DMS79 treated with DMSO at 0.1 percent for 48 hours (cell line): ENCODE measurements around the gene FBXW8.
A peak's percentile ranks its signal among the peaks of the same experiment; 100 is the strongest.

Source experiments
- DNase-seq: peaks from one replicate; lab custom pipeline; 2025; lab: John Stamatoyannopoulos, UW

Gene FBXW8

DNA sequence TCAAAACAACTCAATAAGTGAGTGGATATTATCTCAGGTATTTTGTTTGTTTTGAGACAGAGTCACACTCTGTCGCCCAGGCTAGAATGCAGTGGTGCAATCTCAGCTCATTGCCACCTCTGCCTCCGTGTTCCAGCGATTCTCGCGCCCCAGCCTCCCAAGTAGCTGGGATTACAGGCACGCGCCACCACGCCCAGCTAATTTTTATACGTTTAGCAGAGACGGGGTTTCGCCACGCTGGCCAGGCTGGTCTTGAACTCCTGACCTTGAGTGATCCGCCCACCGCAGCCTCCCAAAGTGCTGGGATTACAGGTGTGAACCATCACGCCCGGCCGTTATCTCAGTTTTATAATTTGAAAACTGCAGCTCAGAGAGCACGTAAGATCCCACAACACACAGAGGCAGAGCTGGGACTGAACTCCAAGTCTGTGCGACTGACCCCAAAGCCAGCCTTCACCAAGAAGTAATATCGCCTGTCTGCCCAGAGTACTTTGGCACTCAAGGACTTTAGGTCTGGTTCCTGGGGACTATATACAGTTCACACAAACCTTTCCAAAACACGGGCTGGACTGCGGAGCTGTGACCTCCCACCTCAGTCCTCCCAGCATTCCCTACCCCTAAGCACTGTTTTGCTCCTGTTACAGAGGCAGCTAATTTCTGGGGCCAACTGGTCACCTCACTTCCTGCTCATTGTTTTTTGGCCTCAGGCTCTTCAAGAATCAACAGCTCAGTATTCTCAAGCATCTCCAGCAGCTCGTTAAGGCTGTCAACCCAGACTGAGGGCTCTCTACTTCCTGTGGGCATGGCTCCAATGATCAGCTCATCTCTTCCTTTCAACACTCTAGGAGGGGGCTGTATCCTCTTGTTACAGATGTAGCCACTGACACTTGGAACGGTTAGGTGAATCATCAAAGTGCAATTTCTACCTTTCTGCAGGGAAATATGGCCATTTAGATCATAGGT is 165.9 kb downstream of the FBXW8 start:
- peak; percentile 97 for DNase-seq

DNA sequence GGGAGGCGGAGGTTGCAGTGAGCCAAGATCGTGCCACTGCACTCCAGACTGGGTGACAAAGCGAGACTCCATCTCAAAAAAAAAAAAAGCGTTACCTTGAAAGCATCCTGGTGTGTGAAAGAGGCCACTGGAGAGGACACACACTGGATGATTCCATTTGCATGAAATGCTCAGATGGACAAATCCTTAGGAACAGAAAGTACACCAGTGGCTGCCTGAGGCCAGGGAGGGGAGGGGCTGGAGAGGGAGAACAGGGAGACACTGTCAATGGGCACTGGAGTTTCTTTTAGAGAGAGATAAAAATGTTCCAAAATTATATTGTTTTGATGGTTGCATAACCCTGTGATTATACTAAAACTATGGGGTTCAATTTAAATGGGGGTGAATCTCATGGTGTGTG is 168.7 kb downstream of the FBXW8 start:
- DNase-seq: no peak

DNA sequence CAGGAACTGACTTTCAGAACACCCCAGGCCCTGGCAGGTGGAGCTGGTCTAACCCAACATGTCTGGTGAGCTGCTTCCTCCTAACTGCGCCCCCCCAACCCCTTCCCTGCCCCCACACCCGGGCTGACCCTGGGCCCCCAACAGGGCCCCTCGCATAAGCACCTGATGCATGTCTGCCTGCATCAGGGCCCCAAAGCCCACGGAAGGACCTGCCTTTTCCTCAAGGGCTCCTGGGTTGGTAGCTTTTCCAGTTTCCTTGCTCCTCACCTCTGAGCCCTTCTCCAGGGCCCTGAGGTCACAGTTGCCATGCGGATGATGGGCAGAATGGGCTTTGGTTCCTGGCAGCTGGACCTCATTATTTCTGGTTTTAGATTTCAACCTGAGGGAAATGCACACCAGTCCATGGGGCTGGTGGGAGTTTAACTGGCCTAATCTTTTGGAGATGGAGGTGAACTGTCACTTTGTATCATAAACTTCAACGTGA is 170.0 kb downstream of the FBXW8 start:
- DNase-seq: peak; percentile 90
